Inflammatory macrophage treated with lipopolysaccharide for 4 hours (primary cell): ENCODE measurements around the gene MYOM1.
A peak's percentile ranks its signal among the peaks of the same experiment; 100 is the strongest.

Experiments used
- DNase-seq: peaks from one replicate; pipeline ENCODE4 v3.0.0-alpha.2; 2020

The MYOM1 gene

GRCh38 chr18:3148930-3149535, 70.7 kb downstream of the MYOM1 start:
- DNase-seq: no peak

GRCh38 chr18:3147935-3148554, 71.7 kb downstream of the MYOM1 start:
- no peak for DNase-seq

- DNase-seq: no peak
These were observed 78.7 kb downstream of the MYOM1 start for GRCh38 chr18:3140986-3141639.

- no peak for DNase-seq
These were observed 79.4 kb downstream of the MYOM1 start for GRCh38 chr18:3140342-3140741.

- DNase-seq: no peak
These were observed 80.4 kb downstream of the MYOM1 start for GRCh38 chr18:3139406-3139805.

- no peak for DNase-seq
These were observed 81.3 kb downstream of the MYOM1 start for GRCh38 chr18:3138274-3138975.

- no peak for DNase-seq
These were observed 84.2 kb downstream of the MYOM1 start for GRCh38 chr18:3135536-3135935.

GRCh38 chr18:3132700-3133099, 87.1 kb downstream of the MYOM1 start:
- no peak for DNase-seq

GRCh38 chr18:3130344-3130743, 89.4 kb downstream of the MYOM1 start:
- DNase-seq: no peak

- peak; percentile 74 for DNase-seq
These were observed 90.5 kb downstream of the MYOM1 start for GRCh38 chr18:3129053-3129864.

- DNase-seq: no peak
These were observed 93.2 kb downstream of the MYOM1 start for GRCh38 chr18:3126457-3127097.

- DNase-seq: no peak
These were observed 94.9 kb downstream of the MYOM1 start for GRCh38 chr18:3124822-3125221.

GRCh38 chr18:3122851-3123250, 96.9 kb downstream of the MYOM1 start:
- DNase-seq: no peak

GRCh38 chr18:3121259-3121658, 98.5 kb downstream of the MYOM1 start:
- DNase-seq: no peak

- DNase-seq: no peak
These were observed 99.4 kb downstream of the MYOM1 start for GRCh38 chr18:3120356-3120755.

GRCh38 chr18:3119401-3120341, 100.1 kb downstream of the MYOM1 start:
- peak; percentile 40 for DNase-seq

- no peak for DNase-seq
These were observed 101.4 kb downstream of the MYOM1 start for GRCh38 chr18:3118195-3119010.

GRCh38 chr18:3117493-3118192, 102.1 kb downstream of the MYOM1 start:
- no peak for DNase-seq

GRCh38 chr18:3115447-3116030, 104.2 kb downstream of the MYOM1 start:
- no peak for DNase-seq
